Measurements from ENCODE around the gene GBF1.

Gene GBF1

DNA sequence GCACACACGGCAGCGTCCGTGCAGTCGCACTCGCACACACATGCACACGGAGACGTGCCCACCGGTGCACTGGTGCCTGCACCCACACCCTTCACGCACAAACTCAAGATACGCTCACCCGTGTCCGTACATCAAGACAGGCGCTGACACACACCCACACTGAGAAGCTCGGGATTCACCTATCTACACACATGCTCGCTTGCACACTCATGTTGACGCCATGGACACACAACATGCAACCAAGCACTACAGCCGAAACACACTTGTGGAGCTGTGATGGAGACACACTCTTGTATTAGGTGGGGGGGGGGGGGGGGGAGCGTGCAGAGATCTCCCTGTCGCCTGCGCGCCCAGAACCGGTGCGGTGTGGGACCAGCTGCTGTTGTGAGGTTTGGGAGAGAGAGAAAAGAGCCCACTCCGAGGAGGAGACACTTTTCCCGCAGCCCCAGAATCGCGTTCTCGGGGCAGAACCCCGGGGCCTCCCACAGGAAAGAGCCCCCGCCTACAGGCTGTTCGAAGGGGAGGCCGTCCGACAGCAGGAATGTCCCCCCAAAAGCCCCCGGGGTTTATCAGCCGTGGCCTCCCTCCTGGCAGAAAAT, 149.6 kb downstream of the GBF1 start:
- DNase-seq (ENCODE audit: low read depth) = no peak

DNA sequence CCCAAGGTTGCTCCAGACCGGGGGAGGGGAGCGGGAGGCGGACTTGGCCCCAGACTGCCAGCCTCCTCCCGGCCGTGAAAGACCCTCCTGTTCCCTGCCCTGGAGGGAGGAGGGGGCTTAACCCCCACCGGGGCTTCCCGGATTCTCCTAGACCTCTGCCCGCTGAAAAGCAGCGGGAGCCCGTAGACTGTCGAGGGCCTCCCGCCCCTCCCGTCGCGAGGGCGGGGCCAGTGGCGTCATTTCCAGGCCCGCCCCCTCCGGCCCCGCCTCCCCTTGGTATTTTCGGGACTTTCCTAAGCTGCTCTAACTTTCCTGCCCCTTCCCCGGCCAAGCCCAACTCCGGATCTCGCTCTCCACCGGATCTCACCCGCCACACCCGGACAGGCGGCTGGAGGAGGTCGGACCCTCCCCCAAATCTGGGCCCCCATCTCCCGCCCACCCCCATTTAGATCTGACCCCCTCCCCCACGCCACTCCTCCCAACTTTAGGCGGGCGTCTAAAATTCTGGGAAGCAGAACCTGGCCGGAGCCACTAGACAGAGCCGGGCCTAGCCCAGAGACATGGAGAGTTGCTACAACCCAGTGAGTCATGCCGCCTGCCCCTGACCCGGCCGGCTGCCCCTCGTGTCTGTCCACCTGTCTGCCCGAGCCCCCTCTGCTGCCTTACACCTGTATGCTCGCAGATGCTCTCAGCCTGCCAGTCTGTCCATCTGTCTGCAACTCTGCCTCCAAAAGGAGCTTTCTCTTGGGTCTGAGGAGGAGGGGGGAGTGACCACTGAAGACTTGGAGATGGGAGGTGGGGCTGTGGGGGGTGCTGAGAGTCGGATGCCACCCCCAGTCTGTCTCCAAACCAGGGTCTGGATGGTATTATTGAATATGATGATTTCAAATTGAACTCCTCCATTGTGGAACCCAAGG, 150.3 kb downstream of the GBF1 start, which contains the start of gene NFKB2:
Gene NFKB2, plus strand, starts transcription at position 306 of the 917 bp plus-strand sequence. Its CDS starts 255 bp downstream, at position 561.
- no peak for DNase-seq (ENCODE audit: low read depth)

DNA sequence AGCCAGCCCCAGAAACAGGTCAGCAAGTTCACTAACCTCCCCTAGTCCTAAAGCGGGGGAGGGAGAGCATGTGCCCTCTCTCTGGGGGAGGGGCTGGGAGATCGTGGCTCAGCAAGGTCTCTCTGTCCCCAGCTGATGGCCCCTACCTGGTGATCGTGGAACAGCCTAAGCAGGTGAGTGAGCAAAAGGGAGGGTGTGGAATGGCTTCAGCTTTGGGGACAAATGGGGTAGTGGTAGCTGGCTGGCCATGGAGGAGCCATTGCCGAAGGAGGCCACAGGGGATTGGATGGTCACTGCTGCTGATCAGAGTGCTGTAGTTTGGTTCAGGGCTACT, 151.0 kb downstream of the GBF1 start:
- DNase-seq (ENCODE audit: low read depth) = no peak

DNA sequence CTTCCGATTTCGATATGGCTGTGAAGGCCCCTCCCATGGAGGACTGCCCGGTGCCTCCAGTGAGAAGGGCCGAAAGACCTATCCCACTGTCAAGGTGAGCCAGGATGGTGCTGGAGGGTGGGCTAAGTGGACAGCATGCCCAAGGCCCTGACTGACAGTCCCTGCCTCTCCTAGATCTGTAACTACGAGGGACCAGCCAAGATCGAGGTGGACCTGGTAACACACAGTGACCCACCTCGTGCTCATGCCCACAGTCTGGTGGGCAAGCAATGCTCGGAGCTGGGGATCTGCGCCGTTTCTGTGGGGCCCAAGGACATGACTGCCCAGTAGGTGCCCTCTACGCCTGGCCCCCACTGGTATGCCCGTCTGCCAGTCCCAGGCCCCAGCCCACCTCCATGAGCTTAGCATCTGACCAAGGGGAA, 151.4 kb downstream of the GBF1 start:
- DNase-seq (ENCODE audit: low read depth) = no peak

DNA sequence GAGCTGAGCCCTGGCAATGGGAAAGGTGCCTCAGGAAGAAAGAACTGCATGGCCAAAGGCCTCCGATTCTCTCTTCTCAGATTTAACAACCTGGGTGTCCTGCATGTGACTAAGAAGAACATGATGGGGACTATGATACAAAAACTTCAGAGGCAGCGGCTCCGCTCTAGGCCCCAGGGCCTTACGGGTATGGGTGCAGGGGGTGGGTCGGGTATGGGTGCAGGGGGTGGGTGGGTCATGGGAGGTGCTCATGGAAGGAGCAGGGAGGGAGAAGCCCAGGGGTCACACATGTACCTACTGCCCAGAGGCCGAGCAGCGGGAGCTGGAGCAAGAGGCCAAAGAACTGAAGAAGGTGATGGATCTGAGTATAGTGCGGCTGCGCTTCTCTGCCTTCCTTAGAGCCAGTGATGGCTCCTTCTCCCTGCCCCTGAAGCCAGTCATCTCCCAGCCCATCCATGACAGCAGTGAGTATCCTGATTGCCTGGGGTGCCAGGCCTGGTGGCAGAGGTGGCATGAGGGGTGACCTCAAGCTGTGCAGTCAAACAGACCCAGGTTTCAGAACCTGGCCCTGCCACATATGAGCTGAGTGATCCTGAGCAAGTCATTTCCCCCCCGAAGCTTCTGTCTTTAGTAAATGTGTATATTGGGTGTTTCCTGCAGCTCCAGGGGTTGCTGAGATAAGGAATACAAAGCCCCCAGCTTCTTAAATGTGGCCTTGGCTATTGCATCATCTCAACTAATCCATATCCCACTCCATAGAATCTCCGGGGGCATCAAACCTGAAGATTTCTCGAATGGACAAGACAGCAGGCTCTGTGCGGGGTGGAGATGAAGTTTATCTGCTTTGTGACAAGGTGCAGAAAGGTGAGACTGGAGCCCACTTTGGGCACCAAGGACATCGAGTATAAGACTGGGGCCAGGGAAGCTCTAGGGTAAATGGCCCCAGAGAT, 152.2 kb downstream of the GBF1 start:
- DNase-seq (ENCODE audit: low read depth) = no peak

DNA sequence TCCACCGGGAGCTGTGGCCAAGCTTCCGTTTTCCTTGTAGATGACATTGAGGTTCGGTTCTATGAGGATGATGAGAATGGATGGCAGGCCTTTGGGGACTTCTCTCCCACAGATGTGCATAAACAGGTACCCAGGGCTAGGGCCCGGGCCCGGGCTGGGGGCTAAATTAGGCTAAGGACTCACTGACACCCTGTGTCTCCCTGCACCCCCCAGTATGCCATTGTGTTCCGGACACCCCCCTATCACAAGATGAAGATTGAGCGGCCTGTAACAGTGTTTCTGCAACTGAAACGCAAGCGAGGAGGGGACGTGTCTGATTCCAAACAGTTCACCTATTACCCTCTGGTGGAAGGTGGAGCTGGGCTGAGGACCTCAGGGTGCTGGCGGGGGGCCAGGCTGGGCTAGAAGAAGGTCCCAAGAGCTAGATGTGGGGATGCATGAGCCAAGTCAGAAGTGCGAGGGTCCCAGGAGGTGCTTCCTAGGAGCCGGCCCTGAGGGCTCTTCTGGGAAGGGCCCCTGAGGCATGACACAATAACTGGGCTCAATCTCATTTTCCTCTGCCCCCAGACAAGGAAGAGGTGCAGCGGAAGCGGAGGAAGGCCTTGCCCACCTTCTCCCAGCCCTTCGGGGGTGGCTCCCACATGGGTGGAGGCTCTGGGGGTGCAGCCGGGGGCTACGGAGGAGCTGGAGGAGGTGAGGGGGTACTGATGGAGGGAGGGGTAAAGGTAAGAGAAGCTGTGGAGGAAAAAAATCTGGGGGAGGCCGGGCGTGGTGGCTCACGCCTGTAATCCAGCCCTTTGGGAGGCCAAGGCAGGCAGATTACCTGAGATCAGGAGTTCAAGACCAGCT, 153.1 kb downstream of the GBF1 start:
- no peak for DNase-seq (ENCODE audit: low read depth)

DNA sequence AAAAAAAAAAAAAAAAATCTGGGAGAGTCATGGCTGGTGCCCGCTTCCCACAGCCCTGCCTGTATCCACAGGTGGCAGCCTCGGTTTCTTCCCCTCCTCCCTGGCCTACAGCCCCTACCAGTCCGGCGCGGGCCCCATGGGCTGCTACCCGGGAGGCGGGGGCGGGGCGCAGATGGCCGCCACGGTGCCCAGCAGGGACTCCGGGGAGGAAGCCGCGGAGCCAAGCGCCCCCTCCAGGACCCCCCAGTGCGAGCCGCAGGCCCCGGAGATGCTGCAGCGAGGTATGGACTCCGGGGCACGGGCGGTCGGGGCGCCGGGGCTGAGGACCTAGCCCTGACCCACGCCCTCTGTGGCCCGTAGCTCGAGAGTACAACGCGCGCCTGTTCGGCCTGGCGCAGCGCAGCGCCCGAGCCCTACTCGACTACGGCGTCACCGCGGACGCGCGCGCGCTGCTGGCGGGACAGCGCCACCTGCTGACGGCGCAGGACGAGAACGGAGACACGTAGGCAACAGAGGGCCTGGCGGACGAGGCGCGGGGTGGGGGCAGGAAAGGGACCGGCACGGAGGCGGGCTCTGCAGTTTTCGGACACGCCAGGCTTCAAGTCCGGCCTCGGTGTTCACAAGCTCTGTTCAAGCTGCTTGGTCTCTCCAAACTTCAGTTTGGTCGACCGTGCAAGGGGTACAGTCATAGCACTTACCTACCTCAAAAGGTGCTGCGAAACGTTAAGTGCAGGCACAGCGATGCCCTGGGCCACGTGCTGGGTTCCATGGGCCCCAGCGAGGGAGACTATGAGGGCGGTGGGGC, 154.1 kb downstream of the GBF1 start:
- no peak for DNase-seq (ENCODE audit: low read depth)

DNA sequence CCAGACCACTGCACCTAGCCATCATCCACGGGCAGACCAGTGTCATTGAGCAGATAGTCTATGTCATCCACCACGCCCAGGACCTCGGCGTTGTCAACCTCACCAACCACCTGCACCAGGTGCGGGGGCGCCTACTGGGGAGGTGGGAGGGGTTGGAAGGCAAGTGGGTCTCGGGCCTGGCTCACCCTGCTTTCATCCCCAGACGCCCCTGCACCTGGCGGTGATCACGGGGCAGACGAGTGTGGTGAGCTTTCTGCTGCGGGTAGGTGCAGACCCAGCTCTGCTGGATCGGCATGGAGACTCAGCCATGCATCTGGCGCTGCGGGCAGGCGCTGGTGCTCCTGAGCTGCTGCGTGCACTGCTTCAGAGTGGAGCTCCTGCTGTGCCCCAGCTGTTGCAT, 154.7 kb downstream of the GBF1 start:
- no peak for DNase-seq (ENCODE audit: low read depth)

DNA sequence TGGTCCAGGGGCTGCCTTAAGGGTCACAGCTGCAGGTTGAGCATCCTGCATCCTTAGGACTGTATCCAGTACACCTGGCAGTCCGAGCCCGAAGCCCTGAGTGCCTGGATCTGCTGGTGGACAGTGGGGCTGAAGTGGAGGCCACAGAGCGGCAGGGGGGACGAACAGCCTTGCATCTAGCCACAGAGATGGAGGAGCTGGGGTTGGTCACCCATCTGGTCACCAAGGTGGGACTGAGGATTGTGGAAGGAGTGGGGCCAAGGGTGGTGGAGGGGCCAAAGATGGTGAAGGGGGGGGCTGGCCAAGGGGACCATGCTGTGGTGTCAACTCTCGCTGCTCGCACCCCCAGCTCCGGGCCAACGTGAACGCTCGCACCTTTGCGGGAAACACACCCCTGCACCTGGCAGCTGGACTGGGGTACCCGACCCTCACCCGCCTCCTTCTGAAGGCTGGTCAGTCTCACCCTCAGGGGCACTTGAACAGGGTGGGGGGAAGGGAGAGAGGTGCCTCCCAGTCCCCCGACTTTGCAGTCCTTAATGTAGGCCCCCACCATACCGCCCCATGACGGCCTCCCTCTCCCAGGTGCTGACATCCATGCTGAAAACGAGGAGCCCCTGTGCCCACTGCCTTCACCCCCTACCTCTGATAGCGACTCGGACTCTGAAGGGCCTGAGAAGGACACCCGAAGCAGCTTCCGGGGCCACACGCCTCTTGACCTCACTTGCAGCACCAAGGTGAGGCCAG, 155.4 kb downstream of the GBF1 start:
- DNase-seq (ENCODE audit: low read depth) = no peak

DNA sequence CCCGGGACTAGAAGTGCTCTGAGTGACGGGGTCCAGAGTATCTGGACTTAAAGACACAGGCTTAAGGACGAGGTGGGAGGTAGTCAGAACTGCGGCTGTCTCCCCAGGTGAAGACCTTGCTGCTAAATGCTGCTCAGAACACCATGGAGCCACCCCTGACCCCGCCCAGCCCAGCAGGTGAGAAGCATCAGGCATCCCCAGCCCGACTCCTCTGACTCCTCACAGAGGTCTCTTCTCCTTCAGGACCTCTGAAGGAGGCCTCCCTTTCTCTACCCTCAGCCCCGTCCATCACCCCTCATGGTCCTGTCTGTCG, 156.0 kb downstream of the GBF1 start:
- DNase-seq (ENCODE audit: low read depth) = no peak

DNA sequence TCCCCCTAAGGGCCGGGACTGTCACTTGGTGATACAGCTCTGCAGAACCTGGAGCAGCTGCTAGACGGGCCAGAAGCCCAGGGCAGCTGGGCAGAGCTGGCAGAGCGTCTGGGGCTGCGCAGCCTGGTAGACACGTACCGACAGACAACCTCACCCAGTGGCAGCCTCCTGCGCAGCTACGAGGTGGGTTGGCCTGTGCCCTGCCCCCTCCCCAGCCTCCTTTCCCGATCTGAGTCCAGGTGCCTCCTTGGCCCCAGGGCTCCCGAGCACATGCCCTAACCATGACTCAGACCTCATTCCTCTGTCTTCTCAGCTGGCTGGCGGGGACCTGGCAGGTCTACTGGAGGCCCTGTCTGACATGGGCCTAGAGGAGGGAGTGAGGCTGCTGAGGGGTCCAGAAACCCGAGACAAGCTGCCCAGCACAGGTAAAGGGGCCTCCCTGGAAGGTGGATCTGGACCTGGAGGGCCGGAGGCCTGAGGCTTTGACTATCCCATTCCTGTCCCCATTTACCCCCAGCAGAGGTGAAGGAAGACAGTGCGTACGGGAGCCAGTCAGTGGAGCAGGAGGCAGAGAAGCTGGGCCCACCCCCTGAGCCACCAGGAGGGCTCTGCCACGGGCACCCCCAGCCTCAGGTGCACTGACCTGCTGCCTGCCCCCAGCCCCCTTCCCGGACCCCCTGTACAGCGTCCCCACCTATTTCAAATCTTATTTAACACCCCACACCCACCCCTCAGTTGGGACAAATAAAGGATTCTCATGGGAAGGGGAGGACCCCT, 156.6 kb downstream of the GBF1 start:
- no peak for DNase-seq (ENCODE audit: low read depth)

DNA sequence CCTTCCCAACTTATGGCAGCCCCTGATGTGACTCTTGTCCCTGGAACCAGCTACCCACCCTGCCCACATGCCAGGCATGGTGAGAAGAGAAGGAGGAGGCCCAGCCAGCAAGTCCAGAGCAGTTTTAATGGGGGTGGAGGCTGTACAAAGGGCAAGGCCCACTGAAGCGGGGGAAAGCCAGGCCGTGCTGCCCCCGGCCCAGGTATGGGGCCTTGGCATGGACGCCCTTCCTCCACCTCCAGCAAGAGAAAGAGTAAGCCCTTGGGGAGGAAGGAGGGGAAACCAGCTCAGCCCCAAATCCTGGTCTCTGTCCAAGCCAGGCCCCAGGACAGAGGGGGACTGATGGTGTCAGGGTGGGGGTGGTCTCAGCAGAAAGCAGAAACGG, 157.2 kb downstream of the GBF1 start:
- no peak for DNase-seq (ENCODE audit: low read depth)

DNA sequence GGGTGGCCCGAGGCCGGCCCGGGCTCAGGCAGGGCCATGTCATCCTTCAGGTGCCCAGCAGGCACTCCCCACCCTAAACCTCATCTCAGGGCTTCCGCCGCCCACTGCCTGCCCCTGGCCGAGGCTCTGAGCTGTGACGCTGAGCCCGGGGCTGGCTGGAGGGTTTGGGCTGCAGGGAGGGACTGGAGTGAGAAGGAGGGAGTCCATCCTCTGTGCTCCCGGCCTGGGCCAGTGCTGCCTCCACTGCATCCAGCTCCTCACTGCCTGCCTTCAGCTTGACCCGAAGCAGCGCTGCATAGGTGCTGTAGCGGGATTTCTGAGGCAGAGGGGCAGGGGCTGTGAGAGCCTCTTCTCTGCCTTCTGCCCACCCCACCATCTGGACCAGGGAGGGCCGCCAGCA, 157.8 kb downstream of the GBF1 start:
- no peak for DNase-seq (ENCODE audit: low read depth)

DNA sequence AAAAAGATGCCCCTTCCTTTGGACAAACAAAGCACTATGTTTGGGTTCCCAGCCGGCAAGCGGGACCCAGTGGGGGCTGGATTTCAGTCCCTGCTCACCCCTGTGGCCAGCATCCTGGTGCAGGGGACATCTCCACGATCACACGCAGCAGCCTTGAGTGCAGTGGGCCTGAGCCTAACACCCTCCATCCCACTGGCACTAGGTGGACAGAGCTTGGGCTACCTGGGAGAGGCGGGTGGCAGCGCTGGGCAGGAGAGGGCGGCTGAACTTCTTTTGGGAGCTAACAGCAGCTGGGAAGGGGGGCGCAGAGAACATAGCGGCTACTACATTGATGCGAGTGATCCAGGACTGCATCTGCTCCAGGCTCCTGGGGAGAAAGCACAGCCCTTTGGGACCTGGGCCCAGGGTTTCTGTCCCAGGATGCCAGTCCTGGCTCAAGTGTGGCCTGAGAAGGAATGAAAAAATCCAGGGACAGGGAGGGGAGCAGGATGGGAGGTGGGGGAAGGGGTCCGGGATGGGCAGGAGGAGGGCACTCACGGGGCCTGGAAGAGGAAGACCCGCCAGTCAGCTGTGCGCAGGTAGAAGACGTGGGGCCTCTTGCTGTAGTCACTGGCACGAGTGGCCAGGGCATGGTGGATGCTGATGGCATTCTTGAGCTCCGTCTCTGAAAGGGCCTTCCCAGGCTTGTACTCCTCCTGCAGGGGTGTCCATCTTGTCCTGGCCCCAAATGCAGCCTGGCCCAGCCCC, 159.2 kb downstream of the GBF1 start:
- DNase-seq (ENCODE audit: low read depth) = no peak

DNA sequence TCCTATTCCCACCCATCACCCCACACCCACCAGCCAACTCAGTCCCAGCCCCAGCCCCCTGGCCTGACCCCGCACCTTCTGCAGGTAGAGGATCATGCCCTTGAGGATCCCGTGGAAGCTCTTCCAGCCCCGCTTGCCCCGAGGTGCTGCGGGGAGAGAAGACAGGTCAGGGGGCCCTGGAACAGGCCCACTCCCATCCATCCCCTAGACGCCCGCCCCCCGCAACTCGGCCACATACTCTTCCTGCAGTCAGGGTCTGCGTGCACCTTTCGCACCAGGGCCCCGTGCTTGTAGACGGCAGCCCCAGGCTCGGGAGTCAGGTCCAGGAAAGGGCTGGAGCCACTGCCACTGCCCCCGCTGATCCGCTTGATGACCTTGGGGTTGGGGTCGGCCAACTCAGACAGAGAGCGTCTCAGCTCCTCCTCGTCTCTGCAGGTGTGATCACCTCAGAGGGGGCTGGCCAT, 159.8 kb downstream of the GBF1 start:
- DNase-seq (ENCODE audit: low read depth) = no peak

DNA sequence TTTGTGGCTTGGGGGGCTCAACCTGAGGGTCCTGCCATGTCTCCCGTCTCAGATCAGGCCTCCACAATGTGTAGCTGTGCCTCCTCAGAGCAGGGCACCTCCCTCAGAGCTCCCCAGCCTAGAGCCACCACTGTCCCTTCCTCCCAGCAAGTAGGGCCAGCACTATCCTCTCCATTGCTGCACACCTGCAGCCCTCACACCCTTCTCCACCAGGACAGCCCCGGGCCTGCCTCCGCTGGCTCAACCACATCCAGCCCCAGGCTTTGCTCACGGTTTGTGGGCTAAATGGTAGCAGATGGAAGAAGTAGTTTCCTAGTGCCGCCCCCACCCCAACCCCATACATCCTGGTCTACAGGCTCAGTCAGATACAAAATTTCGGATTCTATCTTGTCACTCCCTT, 160.3 kb downstream of the GBF1 start:
- no peak for DNase-seq (ENCODE audit: low read depth)

DNA sequence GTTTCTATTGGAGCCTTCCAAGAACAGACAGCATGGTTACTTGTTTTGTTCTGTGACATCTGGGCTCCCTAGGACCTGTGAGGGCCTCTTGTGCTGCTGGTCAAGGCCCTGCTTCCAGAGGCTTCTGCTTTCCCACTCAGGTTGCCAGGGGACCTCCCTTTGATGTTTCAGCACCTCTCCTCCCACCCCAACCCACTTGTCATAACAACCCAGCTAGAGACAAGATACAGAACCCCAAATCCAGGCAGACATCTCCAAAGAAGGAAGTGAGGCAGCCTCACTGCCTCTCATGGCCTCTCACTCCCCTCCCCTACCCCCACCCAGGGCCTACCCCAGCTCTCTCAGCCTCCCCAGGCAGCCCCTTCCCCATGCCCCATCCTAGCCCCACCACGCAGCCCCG, 161.5 kb downstream of the GBF1 start:
- no peak for DNase-seq (ENCODE audit: low read depth)

DNA sequence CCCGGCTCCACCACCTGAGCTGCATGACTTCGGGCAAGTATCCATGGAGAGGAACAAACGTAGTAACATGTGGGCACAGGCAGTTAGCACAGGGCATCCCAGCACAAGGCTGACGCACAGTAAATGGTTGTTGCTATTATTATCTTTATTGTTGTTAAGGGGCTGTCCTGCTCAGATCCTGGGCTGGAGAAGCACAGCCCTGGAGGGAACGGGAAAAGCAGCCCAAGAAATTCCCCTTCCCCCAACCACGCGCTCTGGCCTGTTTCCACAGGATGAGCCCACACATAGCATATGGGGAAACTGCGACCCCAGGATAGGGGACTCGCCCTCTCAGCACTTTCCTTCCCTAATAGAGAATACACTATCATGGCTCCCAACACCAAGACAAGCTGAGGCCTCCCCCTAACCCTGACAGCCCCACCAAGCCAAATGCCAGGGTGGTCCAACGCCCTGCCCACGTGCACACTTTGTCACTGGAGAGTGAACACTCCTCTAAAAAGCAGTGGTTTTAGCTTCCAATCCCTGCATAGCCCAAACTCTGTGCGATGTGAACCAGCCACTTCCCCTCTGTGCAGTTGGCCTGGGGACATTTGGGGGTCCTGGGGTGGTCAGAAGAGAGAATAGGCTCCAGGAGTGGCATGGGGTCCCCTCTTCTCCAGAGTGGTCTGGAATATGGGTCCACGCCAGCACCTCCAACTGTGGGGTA, 162.2 kb downstream of the GBF1 start:
- DNase-seq (ENCODE audit: low read depth) = no peak
